RWPE1 (cell line): ENCODE data around the gene LCN2.
A peak's percentile ranks its signal among the peaks of the same experiment; 100 is the strongest.
"Not testable (repeated sequence)": the region's sequence is repeated elsewhere in the genome, so short reads cannot be mapped to it uniquely, and the experiment has no call there.

Experiments used
- CTCF ChIA-PET: fragments of 350-600 bp; sonication (Branson Sonifier 250); formaldehyde crosslinking; extraction: SDS; loops from one replicate; lab custom pipeline; 2021; lab: Yijun Ruan, JAX
- POLR2A ChIA-PET: fragments of 400-600 bp; formaldehyde crosslinking; extraction: SDS; loops from one replicate; lab custom pipeline; 2020; ENCODE audit warnings: antibody characterized with exemption; ENCODE audit not compliant: low non-redundant PET; lab: Yijun Ruan, JAX
- DNase-seq: peaks from one replicate; pipeline ENCODE4 v3.0.0; 2012; ENCODE audit warnings: low spot score
- H3K27ac ChIP-seq: fragments of 450-650 bp; 2 replicates; pipeline ENCODE4 v1.5.1; 2017
- TF ChIP-seq, protein P1 (sequence below): fragments of 450-650 bp; conservative IDR thresholded peaks from 2 replicates; pipeline ENCODE4 v1.5.1; 2017; ENCODE audit warnings: low read depth, mild to moderate bottlenecking

The LCN2 gene

DNA sequence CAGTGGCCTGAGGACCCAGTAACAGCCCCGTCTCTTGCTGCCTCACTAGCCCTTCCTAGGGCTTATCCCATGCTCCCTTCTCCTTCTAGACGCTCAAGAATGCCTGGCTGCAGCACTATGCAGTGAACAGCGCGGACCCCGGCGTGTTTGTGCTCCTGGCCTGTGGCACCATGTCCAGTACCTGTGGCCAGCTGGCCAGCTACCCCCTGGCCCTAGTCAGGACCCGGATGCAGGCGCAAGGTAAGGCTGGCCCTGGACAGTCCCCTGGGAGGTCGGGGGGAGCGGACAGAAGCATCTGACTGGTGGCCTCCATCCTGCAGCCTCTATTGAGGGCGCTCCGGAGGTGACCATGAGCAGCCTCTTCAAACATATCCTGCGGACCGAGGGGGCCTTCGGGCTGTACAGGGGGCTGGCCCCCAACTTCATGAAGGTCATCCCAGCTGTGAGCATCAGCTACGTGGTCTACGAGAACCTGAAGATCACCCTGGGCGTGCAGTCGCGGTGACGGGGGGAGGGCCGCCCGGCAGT is 42.2 kb upstream of the LCN2 start:
- ChIA-PET POLR2A (no interaction called here), CTCF (interaction anchor here (0.6 to 6.6 kb wide), 4 partner anchors 10 to 164 kb away, joined by 3 to 51 read pairs (median 5); no protein-coding TSS in a partner anchor)
- TF ChIP-seq, protein P1, sequence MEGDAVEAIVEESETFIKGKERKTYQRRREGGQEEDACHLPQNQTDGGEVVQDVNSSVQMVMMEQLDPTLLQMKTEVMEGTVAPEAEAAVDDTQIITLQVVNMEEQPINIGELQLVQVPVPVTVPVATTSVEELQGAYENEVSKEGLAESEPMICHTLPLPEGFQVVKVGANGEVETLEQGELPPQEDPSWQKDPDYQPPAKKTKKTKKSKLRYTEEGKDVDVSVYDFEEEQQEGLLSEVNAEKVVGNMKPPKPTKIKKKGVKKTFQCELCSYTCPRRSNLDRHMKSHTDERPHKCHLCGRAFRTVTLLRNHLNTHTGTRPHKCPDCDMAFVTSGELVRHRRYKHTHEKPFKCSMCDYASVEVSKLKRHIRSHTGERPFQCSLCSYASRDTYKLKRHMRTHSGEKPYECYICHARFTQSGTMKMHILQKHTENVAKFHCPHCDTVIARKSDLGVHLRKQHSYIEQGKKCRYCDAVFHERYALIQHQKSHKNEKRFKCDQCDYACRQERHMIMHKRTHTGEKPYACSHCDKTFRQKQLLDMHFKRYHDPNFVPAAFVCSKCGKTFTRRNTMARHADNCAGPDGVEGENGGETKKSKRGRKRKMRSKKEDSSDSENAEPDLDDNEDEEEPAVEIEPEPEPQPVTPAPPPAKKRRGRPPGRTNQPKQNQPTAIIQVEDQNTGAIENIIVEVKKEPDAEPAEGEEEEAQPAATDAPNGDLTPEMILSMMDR, result no peak
- peak overlapping the region; percentile 37 for H3K27ac ChIP-seq
- no peak for DNase-seq

DNA sequence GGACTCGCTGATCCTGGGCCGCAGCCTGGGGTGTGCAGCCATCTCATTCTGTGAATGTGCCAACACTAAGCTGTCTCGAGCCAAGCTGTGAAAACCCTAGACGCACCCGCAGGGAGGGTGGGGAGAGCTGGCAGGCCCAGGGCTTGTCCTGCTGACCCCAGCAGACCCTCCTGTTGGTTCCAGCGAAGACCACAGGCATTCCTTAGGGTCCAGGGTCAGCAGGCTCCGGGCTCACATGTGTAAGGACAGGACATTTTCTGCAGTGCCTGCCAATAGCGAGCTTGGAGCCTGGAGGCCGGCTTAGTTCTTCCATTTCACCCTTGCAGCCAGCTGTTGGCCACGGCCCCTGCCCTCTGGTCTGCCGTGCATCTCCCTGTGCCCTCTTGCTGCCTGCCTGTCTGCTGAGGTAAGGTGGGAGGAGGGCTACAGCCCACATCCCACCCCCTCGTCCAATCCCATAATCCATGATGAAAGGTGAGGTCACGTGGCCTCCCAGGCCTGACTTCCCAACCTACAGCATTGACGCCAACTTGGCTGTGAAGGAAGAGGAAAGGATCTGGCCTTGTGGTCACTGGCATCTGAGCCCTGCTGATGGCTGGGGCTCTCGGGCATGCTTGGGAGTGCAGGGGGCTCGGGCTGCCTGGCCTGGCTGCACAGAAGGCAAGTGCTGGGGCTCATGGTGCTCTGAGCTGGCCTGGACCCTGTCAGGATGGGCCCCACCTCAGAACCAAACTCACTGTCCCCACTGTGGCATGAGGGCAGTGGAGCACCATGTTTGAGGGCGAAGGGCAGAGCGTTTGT is 41.6 kb upstream of the LCN2 start:
- CTCF ChIA-PET, result interaction anchor here (0.6 to 6.6 kb wide), 3 partner anchors 10 to 165 kb away, joined by 3 to 51 read pairs (median 7); no protein-coding TSS in a partner anchor
- POLR2A ChIA-PET, result no interaction called here
- peak overlapping the region; percentile 37 for H3K27ac ChIP-seq
- no peak for DNase-seq
- TF ChIP-seq, protein P1, result no peak

DNA sequence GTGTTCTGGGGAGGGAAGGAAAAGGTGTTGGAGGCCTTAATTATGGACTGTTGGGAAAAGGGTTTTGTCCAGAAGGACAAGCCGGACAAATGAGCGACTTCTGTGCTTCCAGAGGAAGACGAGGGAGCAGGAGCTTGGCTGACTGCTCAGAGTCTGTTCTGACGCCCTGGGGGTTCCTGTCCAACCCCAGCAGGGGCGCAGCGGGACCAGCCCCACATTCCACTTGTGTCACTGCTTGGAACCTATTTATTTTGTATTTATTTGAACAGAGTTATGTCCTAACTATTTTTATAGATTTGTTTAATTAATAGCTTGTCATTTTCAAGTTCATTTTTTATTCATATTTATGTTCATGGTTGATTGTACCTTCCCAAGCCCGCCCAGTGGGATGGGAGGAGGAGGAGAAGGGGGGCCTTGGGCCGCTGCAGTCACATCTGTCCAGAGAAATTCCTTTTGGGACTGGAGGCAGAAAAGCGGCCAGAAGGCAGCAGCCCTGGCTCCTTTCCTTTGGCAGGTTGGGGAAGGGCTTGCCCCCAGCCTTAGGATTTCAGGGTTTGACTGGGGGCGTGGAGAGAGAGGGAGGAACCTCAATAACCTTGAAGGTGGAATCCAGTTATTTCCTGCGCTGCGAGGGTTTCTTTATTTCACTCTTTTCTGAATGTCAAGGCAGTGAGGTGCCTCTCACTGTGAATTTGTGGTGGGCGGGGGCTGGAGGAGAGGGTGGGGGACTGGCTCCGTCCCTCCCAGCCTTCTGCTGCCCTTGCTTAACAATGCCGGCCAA is 40.8 kb upstream of the LCN2 start:
- POLR2A ChIA-PET, result no interaction called here
- DNase-seq, result no peak
- TF ChIP-seq, protein P1, result no peak

DNA sequence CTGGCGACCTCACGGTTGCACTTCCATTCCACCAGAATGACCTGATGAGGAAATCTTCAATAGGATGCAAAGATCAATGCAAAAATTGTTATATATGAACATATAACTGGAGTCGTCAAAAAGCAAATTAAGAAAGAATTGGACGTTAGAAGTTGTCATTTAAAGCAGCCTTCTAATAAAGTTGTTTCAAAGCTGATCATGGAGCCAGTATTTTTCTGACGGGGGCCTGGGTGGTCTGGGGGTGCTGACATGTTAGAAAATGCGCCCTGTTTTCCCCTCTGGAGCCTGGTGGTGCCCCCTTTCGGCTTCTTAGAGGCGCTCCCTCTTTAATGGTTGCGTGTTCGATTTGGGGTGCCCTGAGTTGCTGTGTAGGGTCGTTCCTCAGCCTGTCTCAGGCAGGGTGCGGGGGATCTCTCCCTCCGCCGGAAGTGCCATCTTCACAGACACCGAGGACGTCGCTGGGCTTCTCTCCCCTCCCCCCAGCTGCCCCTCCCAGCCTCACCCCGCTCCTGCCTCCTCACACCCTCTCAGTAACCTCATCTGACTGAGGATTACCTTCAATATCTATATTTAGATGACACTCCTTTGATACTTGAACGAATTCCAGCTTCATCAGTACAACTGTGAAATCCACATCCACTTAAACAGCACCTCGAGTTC is 40.1 kb upstream of the LCN2 start:
- TF ChIP-seq, protein P1, result no peak
- CTCF ChIA-PET, result interaction anchor here (0.6 to 6.6 kb wide), 2 partner anchors 8 to 118 kb away, joined by 4 to 51 read pairs; no protein-coding TSS in a partner anchor
- DNase-seq, result no peak
- POLR2A ChIA-PET, result interaction anchor here (0.7 kb wide), 1 partner anchor 9 kb away, joined by 3 read pairs; no protein-coding TSS in a partner anchor
- peak overlapping the region; percentile 37 for H3K27ac ChIP-seq

More for the DNA sequence above, 40.8 kb upstream of the LCN2 start:
- CTCF ChIA-PET, result interaction anchor here (6.6 kb wide), 1 partner anchor 9 kb away, joined by 51 read pairs; no protein-coding TSS in a partner anchor
- H3K27ac ChIP-seq, result peak overlapping the region; percentile 37

DNA sequence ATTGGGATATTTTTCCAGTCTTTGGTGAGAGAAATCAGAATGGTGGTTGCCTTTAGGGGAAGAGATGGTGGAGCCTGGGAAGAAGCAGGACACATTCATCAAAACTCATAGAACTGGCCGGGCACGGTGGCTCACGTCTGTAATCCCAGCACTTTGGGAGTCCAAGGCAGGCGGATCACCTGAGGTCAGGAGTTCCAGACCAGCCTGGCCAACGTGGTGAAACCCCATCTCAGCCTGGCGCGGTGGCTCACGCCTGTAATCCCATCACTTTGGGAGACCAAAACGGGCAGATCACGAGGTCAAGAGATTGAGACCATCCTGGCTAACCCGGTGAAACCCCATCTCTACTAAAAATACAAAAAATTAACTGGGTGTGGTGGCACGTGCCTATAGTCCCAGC is 37.5 kb upstream of the LCN2 start:
- POLR2A ChIA-PET, CTCF ChIA-PET: not testable (repeated sequence)

DNA sequence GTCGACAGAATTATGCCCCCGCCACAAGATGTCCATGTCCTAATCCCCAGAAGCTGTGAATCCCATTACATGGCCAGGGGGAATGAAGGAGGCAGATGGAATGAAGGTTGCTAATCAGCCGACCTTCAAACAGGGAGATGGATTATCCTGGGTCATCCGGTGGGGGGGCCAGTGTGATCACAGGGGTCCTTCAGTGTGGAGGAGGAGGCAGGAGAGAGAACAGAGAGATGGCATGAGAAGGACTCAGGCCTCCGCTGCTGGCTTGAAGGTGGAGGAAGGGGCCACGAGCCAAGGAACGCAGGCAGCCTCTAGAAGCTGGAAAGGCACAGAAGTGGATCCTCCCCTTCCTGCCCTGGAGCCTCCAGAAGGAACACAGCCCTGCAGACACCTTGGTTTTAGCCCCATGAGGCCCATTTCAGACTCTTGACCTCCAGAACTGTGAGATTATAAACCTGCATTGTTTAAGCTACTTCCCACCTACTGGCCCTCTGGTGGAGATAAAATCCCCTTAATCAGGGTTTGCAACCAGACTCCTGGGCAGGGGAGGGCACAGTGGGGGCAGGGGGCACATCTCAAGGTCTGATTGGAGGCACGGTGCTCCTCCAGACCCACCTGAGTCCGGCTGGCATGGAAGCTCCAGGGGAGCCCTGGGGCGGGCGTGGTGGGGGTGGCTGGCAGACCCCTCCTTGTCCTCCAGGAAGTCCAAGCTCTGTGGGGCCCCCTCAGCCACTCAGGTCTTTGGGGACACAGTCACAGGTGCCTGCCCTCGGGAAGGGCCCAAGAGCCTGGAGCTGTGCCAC is 35.5 kb upstream of the LCN2 start:
- ChIA-PET POLR2A (no interaction called here), CTCF (interaction anchor here (0.6 to 6.1 kb wide), 4 partner anchors 11 to 559 kb away, joined by 3 to 55 read pairs (median 3); no protein-coding TSS in a partner anchor)
- H3K27ac ChIP-seq, result peak overlapping the region; percentile 9
- DNase-seq, result no peak
- TF ChIP-seq, protein P1, result no peak

More for the DNA sequence above, 37.5 kb upstream of the LCN2 start:
- DNase-seq, H3K27ac ChIP-seq: not testable (repeated sequence)
